HL-60/S4 treated with phorbol 12-myristate 13-acetate at 8.2 ng/mL for 4 days and 3 days (cell line): ENCODE measurements around the gene TRIM43B.
"Not testable (repeated sequence)": the region's sequence is repeated elsewhere in the genome, so short reads cannot be mapped to it uniquely, and the experiment has no call there.

Experiments
- in situ Hi-C: fragments of 300-500 bp; cut with MboI; formaldehyde crosslinking; loops from 2 replicates; pipeline ENCODE4 v1.15.0; 2022; ENCODE audit warnings: low sequenced_read_pairs

TRIM43B gene

GRCh38 chr2:95434507-95435076 is 50.0 kb downstream of the TRIM43B start:
- in situ Hi-C loops = not testable (repeated sequence)

GRCh38 chr2:95433973-95434372 is 50.6 kb downstream of the TRIM43B start:
- in situ Hi-C loops = not testable (repeated sequence)

- in situ Hi-C loops = not testable (repeated sequence)
Observed at GRCh38 chr2:95433373-95433772, 51.2 kb downstream of the TRIM43B start.

GRCh38 chr2:95429748-95430467 is 54.6 kb downstream of the TRIM43B start:
- in situ Hi-C loops = not testable (repeated sequence)

- in situ Hi-C loops = not testable (repeated sequence)
Observed at GRCh38 chr2:95427196-95427867, 57.2 kb downstream of the TRIM43B start.
